Measurements from ENCODE around the gene NR2F1. TPM values are rescaled to one million over a fixed set of nuclear protein-coding genes. Genes with fewer than 3 reads are reported as not detected.

NR2F1 gene
- total RNA-seq, 8 experiments from 2014 or later, result 1.0 to 182 (median 108) TPM

DNA sequence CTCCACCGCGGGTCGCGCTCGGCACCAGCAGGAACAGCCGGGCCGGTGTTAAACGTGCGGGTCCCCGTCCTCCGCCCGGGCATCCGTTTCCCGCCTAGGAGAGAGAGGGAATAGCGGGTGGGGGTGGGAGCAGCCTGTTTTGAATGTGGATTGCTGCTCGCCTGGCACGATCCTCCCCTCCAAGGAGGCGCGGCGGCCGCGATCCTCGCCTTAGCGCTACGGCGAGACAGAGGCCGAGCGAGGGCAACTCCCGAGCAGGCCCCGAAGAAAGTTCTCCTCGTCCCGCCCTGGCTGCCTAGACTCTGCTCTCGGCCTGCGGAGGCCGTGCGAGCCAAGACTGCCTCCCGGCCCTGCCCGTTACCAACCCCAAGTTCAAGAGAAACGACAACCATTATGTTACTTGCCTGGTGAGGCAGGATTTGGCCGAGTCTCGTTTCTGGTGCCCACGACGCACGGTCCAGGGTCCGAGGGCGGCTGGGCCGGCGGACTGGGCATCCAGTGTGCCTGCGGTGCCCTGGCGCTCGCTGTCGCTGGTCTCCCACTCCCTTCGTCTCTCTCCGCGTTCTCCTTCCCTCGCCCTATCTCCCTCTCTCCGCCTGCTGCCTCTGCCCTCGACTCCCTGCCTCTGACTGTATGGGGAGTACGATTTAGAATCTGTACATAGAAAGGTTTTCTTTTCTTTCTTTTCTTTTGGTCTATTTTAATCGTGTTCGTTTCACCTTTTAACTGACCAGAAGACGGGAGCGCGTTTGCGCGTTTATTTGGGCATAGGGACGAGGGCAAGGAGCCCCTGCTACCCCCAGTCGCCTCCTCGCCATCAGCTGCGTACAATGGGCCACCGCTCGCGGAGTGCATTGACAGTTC lies 2.7 kb upstream of the NR2F1 start:
- 0 to 20% (median 1%) methylated on average over 3 to 32 of the region's 73 CpGs; no CpG with 5 or more reads in 3 of the 10 experiments for WGBS, 10 experiments
- in situ Hi-C loops (cut with MboI; ENCODE audit: low pct_unique_long_range_greater_than_20kb in 2 of 9, low sequenced_read_pairs in 9 of 9, unreplicated experiment in 9 of 9), result loop anchor here in 8 of 9 experiments (25.0 kb wide), 7 partner anchors 307 to 1307 kb away; no protein-coding TSS in a partner anchor
- peak; percentile 0 to 45 (median 2) for ATAC-seq (replicated peaks in 6 of 8)

DNA sequence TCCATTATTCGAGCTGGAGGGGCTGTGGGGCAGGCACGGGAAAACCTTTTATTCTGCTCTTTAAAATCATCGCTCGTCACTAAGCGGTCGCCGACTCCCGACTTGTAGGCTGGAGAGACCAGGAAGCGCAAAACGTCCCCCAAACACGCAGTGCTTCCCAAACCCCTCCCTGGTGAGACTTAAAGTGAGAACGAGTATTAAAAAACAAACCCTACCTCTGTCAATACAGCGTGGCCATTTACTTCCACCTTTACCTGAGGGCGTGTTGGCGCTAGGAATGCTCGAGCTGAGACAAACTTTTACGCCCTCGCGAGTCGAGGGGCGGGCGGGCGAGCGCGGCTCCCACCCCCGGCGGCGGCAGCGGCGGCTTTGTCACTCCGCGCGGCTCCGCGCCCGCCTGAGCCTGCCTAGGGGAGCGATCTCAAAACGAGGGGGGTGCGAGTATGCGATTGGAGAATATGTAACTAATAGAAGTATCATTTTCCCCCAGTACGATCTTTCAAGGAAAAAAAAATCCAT lies 2.0 kb upstream of the NR2F1 start, which contains the start of gene NR2F1-AS1:
TSS of gene NR2F1-AS1 (minus strand) at position 293 of the 519 bp plus-strand sequence.
- in situ Hi-C loops (cut with MboI; ENCODE audit: low pct_unique_long_range_greater_than_20kb in 2 of 9, low sequenced_read_pairs in 9 of 9, unreplicated experiment in 9 of 9), result loop anchor here in 8 of 9 experiments (25.0 kb wide), 7 partner anchors 306 to 1306 kb away; no protein-coding TSS in a partner anchor
- peaks cover 25 to 29% of the 10 kb centered on the region in 2 donors for H3K4me1 ChIP-seq (replicated peaks in 1 of 2)
- H3K27ac ChIP-seq, result peak within 1 kb of the TSS; percentile 89 to 95
- peak within 1 kb of the TSS; percentile 80 to 94 (median 88) for H3K4me3 ChIP-seq
- ATAC-seq (replicated peaks in 6 of 8), result peak; percentile 2 to 8 (median 5)
- WGBS, 10 experiments, result 0 to 2% (median 0%) methylated on average over 1 to 9 of the region's 41 CpGs; no CpG with 5 or more reads in 2 of the 10 experiments

More for the DNA sequence above, 2.7 kb upstream of the NR2F1 start:
- Histone ChIP-seq H3K4me3 (peak overlapping the region; percentile 48 to 88 (median 67)), H3K4me1 (replicated peaks in 1 of 2) (peaks cover 32 to 36% of the 10 kb centered on the region in 2 donors), H3K27ac (peak overlapping the region; percentile 89 to 95)

DNA sequence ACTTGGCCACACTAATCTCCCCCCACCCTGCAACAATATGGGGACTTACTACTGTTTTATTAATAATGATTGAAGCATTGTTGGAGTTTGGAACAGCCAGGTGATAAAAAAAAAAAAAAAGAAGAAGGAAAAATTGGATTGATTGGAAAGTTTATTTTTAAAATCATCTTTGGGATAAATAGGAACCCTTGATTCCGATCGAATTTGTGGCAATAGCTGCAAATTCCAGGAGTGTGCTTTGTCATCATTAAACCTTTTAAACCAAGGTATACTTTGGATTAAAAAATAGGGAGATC lies 907 bp upstream of the NR2F1 start:
- peaks cover 14 to 19% of the 10 kb centered on the region in 2 donors for H3K4me1 ChIP-seq (replicated peaks in 1 of 2)

DNA sequence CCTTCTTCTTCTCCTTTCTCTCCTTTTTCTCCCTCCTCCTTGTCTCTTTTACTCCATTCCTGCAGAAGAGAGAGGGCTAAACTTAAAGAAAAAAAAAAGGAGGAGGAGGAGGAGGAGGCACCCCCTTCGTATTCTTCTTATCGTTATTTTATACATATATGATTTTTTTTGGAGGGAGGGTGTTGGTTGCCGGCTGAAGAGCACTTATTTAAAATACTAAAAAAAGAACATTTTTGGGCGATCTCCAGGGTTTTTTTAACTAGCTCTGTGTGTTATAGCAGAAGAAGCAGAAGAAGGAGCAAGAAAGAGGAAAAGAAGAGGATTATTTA lies 381 bp downstream of the NR2F1 start:
- Histone ChIP-seq H3K4me1 (replicated peaks in 1 of 2) (peaks cover 1 to 6% of the 10 kb centered on the region in 2 donors), H3K4me3 (peak overlapping the region; percentile 80 to 94 (median 88)), H3K27ac (peak overlapping the region; percentile 93 to 95)
- WGBS, 10 experiments, result 0 to 1% (median 0%) methylated on average over 2 to 4 of the region's 4 CpGs
- ATAC-seq (replicated peaks in 6 of 8), result no peak
- in situ Hi-C loops (cut with MboI; ENCODE audit: low pct_unique_long_range_greater_than_20kb in 2 of 9, low sequenced_read_pairs in 9 of 9, unreplicated experiment in 9 of 9), result loop anchor here in 8 of 9 experiments (25.0 kb wide), 7 partner anchors 304 to 1304 kb away; no protein-coding TSS in a partner anchor

More for the DNA sequence above, 907 bp upstream of the NR2F1 start:
- H3K4me3 ChIP-seq, result peak overlapping the region; percentile 80 to 94 (median 88)
- 0 to 6% (median 0%) methylated on average over 1 to 2 of the region's 2 CpGs for WGBS, 10 experiments
- H3K27ac ChIP-seq, result peak overlapping the region; percentile 7 to 55
- in situ Hi-C loops (cut with MboI; ENCODE audit: low pct_unique_long_range_greater_than_20kb in 2 of 9, low sequenced_read_pairs in 9 of 9, unreplicated experiment in 9 of 9), result loop anchor here in 8 of 9 experiments (25.0 kb wide), 7 partner anchors 305 to 1305 kb away; no protein-coding TSS in a partner anchor
- ATAC-seq (replicated peaks in 6 of 8), result no peak

DNA sequence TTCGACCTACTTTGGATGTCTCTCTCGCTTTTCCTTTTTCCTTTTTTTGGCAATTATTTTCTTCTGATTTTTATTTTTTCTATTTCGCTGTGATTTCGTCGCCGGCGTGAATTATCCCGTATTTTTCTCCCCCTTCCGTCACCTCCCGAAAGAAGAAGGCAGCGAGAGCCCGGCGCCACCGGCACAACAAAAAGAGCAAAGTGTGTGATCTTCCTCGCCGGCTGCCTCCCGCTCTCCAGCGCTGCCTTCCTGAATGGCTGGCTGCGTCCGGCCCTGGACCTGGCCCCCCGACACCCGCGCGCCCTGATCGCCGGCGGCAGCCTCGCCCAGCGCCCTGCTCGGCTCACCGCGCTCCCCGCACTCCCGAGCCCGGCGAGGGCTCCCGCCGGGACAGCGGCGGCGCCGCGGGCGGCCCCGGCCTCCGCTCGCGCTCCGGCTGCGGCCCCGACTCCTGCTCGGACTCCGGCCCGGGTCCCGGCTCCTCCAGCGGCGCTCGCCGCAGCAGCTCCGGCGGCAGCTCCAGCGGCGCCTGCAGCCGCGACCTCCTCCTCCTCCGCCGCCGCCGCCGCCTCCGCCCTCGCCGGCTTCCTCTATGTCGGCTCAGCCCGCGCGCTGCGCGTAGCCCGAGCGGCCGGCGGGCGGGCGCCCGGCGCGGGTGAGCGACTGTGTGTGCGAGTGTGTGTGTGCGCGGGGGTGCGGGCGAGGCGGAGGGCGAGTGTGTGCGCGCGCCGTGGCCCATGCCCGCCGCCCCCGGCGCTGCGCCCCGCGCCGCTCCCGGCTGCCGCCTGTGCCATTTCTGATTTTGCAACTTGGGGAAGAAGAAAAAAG lies 960 bp downstream of the NR2F1 start:
- H3K4me3 ChIP-seq, result peak overlapping the region; percentile 80 to 94 (median 88)
- peak; percentile 2 to 22 (median 13) for ATAC-seq (replicated peaks in 6 of 8)
- peak overlapping the region; percentile 93 to 95 for H3K27ac ChIP-seq
- 0 to 4% (median 0%) methylated on average over 8 to 24 of the region's 110 CpGs for WGBS, 10 experiments
- peaks cover 0 to under 1% of the 10 kb centered on the region in 2 donors for H3K4me1 ChIP-seq (replicated peaks in 1 of 2)
- in situ Hi-C loops (cut with MboI; ENCODE audit: low pct_unique_long_range_greater_than_20kb in 2 of 9, low sequenced_read_pairs in 9 of 9, unreplicated experiment in 9 of 9), result loop anchor here in 8 of 9 experiments (25.0 kb wide), 7 partner anchors 303 to 1303 kb away; no protein-coding TSS in a partner anchor

DNA sequence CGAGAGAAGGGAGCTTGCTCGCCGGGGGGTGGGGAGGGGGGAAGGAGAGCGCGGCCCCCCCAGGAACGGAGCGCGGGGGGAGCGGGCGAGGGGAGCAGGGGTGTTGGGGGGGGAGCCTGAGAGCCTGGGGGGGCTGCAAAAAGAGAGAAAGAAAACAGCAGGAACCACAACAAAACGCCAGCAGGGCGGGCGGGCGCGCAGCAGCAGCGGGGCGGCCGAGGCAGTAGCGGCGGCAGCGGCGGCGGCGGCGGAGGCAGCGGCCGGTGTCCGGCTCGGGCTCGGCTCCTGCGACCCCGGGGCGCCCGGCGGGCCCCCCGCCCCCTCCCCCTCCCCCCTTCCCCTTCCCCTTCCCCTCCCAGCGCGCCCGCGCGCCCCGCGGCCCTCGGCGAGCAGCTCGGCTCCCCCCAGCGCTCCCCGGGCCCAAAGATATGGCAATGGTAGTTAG lies 1.6 kb downstream of the NR2F1 start:
- no peaks in the 10 kb centered on the region for H3K4me1 ChIP-seq (replicated peaks in 1 of 2)
- in situ Hi-C loops (cut with MboI; ENCODE audit: low pct_unique_long_range_greater_than_20kb in 2 of 9, low sequenced_read_pairs in 9 of 9, unreplicated experiment in 9 of 9), result loop anchor here in 8 of 9 experiments (25.0 kb wide), 7 partner anchors 303 to 1303 kb away; no protein-coding TSS in a partner anchor
- H3K4me3 ChIP-seq, result peak overlapping the region; percentile 80 to 94 (median 88)
- ATAC-seq (replicated peaks in 6 of 8), result no peak
- no CpG with 5 or more reads among the region's 48 CpGs for WGBS, 10 experiments
- peak overlapping the region; percentile 93 to 95 for H3K27ac ChIP-seq

DNA sequence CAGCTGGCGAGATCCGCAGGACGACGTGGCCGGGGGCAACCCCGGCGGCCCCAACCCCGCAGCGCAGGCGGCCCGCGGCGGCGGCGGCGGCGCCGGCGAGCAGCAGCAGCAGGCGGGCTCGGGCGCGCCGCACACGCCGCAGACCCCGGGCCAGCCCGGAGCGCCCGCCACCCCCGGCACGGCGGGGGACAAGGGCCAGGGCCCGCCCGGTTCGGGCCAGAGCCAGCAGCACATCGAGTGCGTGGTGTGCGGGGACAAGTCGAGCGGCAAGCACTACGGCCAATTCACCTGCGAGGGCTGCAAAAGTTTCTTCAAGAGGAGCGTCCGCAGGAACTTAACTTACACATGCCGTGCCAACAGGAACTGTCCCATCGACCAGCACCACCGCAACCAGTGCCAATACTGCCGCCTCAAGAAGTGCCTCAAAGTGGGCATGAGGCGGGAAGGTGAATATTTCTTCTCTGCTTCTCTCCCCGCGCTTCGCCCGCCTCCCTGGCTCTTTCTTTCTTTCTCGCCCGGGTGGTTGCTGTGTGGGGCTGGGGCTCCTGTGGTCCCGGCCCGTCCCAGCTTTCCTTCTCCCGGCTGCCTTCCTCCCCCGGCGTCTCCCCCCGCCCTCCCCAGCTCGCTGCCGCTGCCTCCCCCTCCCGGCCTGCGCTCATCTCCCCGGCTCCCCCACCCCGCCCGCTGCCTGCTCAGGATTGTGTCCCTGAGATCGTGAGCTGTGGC lies 2.2 kb downstream of the NR2F1 start:
- ATAC-seq (replicated peaks in 6 of 8), result no peak

DNA sequence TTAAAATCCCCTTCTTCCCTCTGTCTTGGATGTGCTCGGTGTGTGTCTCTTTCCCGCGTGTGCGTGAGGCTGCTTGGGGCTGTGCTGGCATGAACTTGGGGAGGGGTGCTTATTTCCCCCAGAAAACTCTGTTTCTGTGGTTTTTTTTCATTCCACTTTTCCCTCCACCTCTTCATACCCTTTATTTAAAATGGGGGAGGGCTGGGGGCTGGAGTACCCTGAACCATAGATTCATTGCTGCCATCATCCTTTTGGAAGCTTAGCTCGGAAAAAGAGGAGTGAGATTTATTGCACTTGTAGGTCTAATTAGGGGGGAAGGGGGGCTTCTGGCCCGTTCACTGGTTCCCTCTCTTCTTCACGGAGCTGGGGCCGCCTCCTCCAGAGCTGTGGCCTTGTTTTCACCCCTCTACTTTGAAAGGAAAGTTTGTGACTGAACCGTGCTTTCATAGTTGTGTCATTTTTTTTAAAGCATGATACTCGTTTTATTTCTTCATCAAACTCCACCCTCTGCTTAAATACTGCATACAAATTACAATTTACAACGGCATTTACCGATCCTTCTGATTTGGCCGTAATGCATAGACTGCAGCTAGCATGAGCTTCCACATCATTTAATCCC lies 2.9 kb downstream of the NR2F1 start:
- H3K27ac ChIP-seq, result peak overlapping the region; percentile 93 to 95
- 0 to 70% (median 4%) methylated on average over 1 to 11 of the region's 13 CpGs for WGBS, 10 experiments
- H3K4me3 ChIP-seq, result peak overlapping the region; percentile 80 to 94 (median 88)
- peaks cover 8% of the 10 kb centered on the region in 2 donors for H3K4me1 ChIP-seq (replicated peaks in 1 of 2)
- ATAC-seq (replicated peaks in 6 of 8), result no peak
- in situ Hi-C loops (cut with MboI; ENCODE audit: low pct_unique_long_range_greater_than_20kb in 2 of 9, low sequenced_read_pairs in 9 of 9, unreplicated experiment in 9 of 9), result loop anchor here in 8 of 9 experiments (25.0 kb wide), 7 partner anchors 301 to 1301 kb away; no protein-coding TSS in a partner anchor

More for the DNA sequence above, 2.2 kb downstream of the NR2F1 start:
- in situ Hi-C loops (cut with MboI; ENCODE audit: low pct_unique_long_range_greater_than_20kb in 2 of 9, low sequenced_read_pairs in 9 of 9, unreplicated experiment in 9 of 9), result loop anchor here in 8 of 9 experiments (25.0 kb wide), 7 partner anchors 302 to 1302 kb away; no protein-coding TSS in a partner anchor
- 4% methylated on average over 5 of the region's 70 CpGs; no CpG with 5 or more reads in 9 of the 10 experiments for WGBS, 10 experiments
- Histone ChIP-seq H3K4me1 (replicated peaks in 1 of 2) (peaks cover 2 to 3% of the 10 kb centered on the region in 2 donors), H3K27ac (peak overlapping the region; percentile 93 to 95), H3K4me3 (peak overlapping the region; percentile 80 to 94 (median 88))

DNA sequence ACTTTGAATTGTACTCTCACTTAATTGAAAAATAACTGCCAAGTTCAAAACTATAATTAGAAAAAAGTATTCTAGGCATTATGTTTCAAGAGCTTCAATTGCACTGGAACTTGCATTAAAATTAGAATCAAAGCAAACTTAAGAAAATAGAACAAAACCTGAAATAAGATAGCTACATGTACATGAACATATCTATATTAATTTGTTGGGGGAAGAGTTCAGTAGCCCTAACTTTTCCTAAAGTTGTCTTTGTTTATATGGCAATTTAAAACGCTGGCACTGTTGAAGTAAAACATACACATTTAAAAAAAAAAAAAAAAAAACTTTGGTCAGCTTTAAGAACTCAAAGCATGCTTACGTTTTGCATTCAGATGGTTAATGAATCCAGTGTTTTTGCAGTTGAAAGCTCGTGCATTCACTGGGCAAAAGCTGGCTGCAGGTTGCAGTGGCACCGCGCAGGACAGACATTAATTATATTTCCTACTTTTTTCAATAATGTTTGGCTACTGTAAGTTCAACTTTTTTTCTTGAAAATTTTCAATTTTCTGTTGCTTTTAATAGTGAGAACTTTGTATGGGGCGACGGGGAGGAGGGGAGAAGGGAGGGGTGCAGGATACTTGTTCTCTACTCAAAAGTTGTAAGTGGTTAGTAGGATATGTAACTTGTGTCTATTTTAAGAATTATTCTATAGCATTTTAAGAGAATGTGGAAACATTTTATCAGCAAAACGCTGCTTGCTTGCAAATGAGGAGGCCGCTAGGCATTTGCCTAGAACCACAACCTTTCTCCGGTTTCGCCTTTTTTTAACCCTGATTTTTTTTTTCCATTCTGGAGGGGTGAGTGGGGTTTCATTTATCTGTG lies 3.9 kb downstream of the NR2F1 start:
- in situ Hi-C loops (cut with MboI; ENCODE audit: low pct_unique_long_range_greater_than_20kb in 2 of 9, low sequenced_read_pairs in 9 of 9, unreplicated experiment in 9 of 9), result loop anchor here in 8 of 9 experiments (25.0 kb wide), 7 partner anchors 300 to 1300 kb away; no protein-coding TSS in a partner anchor
- Histone ChIP-seq H3K4me1 (replicated peaks in 1 of 2) (peaks cover 18% of the 10 kb centered on the region in 2 donors), H3K4me3 (peak overlapping the region; percentile 80 to 94 (median 88)), H3K27ac (peak overlapping the region; percentile 95 to 96)
- no peak for ATAC-seq (replicated peaks in 6 of 8)
- 0 to 88% (median 6%) methylated on average over 2 to 10 of the region's 11 CpGs for WGBS, 10 experiments

DNA sequence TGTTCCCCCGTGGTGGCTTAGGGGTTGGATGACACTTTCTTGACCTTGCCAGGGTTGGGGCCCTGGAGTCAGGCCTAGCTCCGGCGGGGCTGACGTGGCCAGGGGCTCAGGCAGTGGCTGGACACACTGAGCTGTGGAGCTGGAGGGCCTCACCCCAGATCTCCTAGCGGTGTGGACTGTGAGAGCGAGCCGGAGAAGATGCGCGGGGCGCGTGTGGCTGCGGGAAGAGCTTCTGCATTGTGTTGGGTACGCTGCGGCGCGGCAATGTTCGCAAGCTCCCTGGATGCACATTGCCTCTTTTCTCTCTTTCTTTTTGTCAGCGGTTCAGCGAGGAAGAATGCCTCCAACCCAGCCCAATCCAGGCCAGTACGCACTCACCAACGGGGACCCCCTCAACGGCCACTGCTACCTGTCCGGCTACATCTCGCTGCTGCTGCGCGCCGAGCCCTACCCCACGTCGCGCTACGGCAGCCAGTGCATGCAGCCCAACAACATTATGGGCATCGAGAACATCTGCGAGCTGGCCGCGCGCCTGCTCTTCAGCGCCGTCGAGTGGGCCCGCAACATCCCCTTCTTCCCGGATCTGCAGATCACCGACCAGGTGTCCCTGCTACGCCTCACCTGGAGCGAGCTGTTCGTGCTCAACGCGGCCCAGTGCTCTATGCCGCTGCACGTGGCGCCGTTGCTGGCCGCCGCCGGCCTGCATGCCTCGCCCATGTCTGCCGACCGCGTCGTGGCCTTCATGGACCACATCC lies 4.8 kb downstream of the NR2F1 start:
- Histone ChIP-seq H3K4me1 (replicated peaks in 1 of 2) (peaks cover 24 to 25% of the 10 kb centered on the region in 2 donors), H3K4me3 (peak overlapping the region; percentile 80 to 94 (median 88)), H3K27ac (peak overlapping the region; percentile 95 to 96)
- WGBS, 10 experiments, result 0 to 83% (median 0%) methylated on average over 1 to 28 of the region's 59 CpGs; no CpG with 5 or more reads in 5 of the 10 experiments
- in situ Hi-C loops (cut with MboI; ENCODE audit: low pct_unique_long_range_greater_than_20kb in 2 of 9, low sequenced_read_pairs in 9 of 9, unreplicated experiment in 9 of 9), result loop anchor here in 8 of 9 experiments (25.0 kb wide), 7 partner anchors 300 to 1300 kb away; no protein-coding TSS in a partner anchor
- ATAC-seq (replicated peaks in 6 of 8), result peak in 5 of 8 experiments; percentile 0 to 5 (median 1)
